Right kidney (tissue), 1 donor: Measurements from ENCODE around the gene C1GALT1.
"Not testable (repeated sequence)": the region's sequence is repeated elsewhere in the genome, so short reads cannot be mapped to it uniquely, and the experiment has no call there.

ENCODE experiments used
- DNase-seq: peaks from one replicate; pipeline ENCODE4 v3.0.0-alpha.2; 2016

The C1GALT1 gene

GRCh38 chr7:7199592-7199991 is 17.2 kb downstream of the C1GALT1 start:
- DNase-seq = not testable (repeated sequence)

GRCh38 chr7:7200255-7200654 is 17.9 kb downstream of the C1GALT1 start:
- not testable (repeated sequence) for DNase-seq

- peak; percentile 54 for DNase-seq
Observed at GRCh38 chr7:7201578-7202374, 19.4 kb downstream of the C1GALT1 start.

- no peak for DNase-seq
Observed at GRCh38 chr7:7202375-7202720, 20.0 kb downstream of the C1GALT1 start.

GRCh38 chr7:7203813-7204575 is 21.6 kb downstream of the C1GALT1 start:
- DNase-seq = no peak

- no peak for DNase-seq
Observed at GRCh38 chr7:7207876-7208275, 25.5 kb downstream of the C1GALT1 start.

GRCh38 chr7:7208520-7208919 is 26.2 kb downstream of the C1GALT1 start:
- no peak for DNase-seq

- no peak for DNase-seq
Observed at GRCh38 chr7:7209412-7210050, 27.2 kb downstream of the C1GALT1 start.

GRCh38 chr7:7210475-7211237 is 28.3 kb downstream of the C1GALT1 start:
- DNase-seq = no peak

GRCh38 chr7:7212612-7213011 is 30.3 kb downstream of the C1GALT1 start:
- DNase-seq = no peak

GRCh38 chr7:7214398-7215347 is 32.3 kb downstream of the C1GALT1 start:
- no peak for DNase-seq

GRCh38 chr7:7216279-7216678 is 33.9 kb downstream of the C1GALT1 start:
- no peak for DNase-seq

- no peak for DNase-seq
Observed at GRCh38 chr7:7219216-7219615, 36.9 kb downstream of the C1GALT1 start.

GRCh38 chr7:7220821-7221220 is 38.5 kb downstream of the C1GALT1 start:
- no peak for DNase-seq

- no peak for DNase-seq
Observed at GRCh38 chr7:7221599-7222038, 39.3 kb downstream of the C1GALT1 start.

GRCh38 chr7:7223250-7223649 is 40.9 kb downstream of the C1GALT1 start:
- DNase-seq = no peak

- DNase-seq = no peak
Observed at GRCh38 chr7:7226407-7226806, 44.1 kb downstream of the C1GALT1 start.

GRCh38 chr7:7228472-7228871 is 46.1 kb downstream of the C1GALT1 start:
- no peak for DNase-seq

- DNase-seq = no peak
Observed at GRCh38 chr7:7228967-7229366, 46.6 kb downstream of the C1GALT1 start.

- no peak for DNase-seq
Observed at GRCh38 chr7:7231000-7231399, 48.7 kb downstream of the C1GALT1 start.

- DNase-seq = no peak
Observed at GRCh38 chr7:7231865-7232264, 49.5 kb downstream of the C1GALT1 start.
